ES-I3 (cell line): ENCODE results near the gene RAD18.

ENCODE experiments used
- H3K36me3 ChIP-seq: 2 replicates; pipeline ENCODE4 v1.6.1; 2013; ENCODE audit warnings: mild to moderate bottlenecking, low read length, control low read depth, moderate library complexity; ENCODE audit not compliant: insufficient read depth
- H3K4me1 ChIP-seq: 2 replicates; pipeline ENCODE4 v1.6.1; 2013; ENCODE audit warnings: mild to moderate bottlenecking, control low read depth, low read length; ENCODE audit not compliant: insufficient read depth
- H3K9ac ChIP-seq: 2 replicates; pipeline ENCODE4 v1.6.1; 2013; ENCODE audit warnings: low read depth, mild to moderate bottlenecking, low read length, moderate library complexity
- H3K9me3 ChIP-seq: 2 replicates; pipeline ENCODE4 v1.6.1; 2013; ENCODE audit warnings: mild to moderate bottlenecking, low read length, moderate library complexity; ENCODE audit not compliant: control insufficient read depth, insufficient read depth

RAD18 gene, protein sequence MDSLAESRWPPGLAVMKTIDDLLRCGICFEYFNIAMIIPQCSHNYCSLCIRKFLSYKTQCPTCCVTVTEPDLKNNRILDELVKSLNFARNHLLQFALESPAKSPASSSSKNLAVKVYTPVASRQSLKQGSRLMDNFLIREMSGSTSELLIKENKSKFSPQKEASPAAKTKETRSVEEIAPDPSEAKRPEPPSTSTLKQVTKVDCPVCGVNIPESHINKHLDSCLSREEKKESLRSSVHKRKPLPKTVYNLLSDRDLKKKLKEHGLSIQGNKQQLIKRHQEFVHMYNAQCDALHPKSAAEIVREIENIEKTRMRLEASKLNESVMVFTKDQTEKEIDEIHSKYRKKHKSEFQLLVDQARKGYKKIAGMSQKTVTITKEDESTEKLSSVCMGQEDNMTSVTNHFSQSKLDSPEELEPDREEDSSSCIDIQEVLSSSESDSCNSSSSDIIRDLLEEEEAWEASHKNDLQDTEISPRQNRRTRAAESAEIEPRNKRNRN

GRCh38 chr3:8963137-8963853 is at the start of gene RAD18:
Gene RAD18 (minus strand): TSS chr3:8963472. CDS start chr3:8963385, 87 bp downstream.
- Histone ChIP-seq H3K4me1 (peaks cover 25% of the 10 kb centered on the region), H3K36me3 (no peaks in the 10 kb centered on the region), H3K9ac (peak within 1 kb of the TSS; percentile 78), H3K9me3 (no peaks in the 10 kb centered on the region)

- Histone ChIP-seq H3K4me1 (no peaks in the 10 kb centered on the region), H3K36me3 (no peaks in the 10 kb centered on the region), H3K9ac (no peak overlapping the region), H3K9me3 (no peaks in the 10 kb centered on the region)
Measured at GRCh38 chr3:9012521-9012920, 49.2 kb upstream of the RAD18 start.

- H3K4me1 ChIP-seq = no peaks in the 10 kb centered on the region
- no peak overlapping the region for H3K9ac ChIP-seq
- H3K36me3 ChIP-seq = no peaks in the 10 kb centered on the region
- no peaks in the 10 kb centered on the region for H3K9me3 ChIP-seq
Measured at GRCh38 chr3:9009976-9010545, 46.8 kb upstream of the RAD18 start.

GRCh38 chr3:9008550-9009255 is 45.4 kb upstream of the RAD18 start:
- H3K36me3 ChIP-seq = no peaks in the 10 kb centered on the region
- H3K9me3 ChIP-seq = no peaks in the 10 kb centered on the region
- H3K9ac ChIP-seq = no peak overlapping the region
- H3K4me1 ChIP-seq = no peaks in the 10 kb centered on the region

DNA sequence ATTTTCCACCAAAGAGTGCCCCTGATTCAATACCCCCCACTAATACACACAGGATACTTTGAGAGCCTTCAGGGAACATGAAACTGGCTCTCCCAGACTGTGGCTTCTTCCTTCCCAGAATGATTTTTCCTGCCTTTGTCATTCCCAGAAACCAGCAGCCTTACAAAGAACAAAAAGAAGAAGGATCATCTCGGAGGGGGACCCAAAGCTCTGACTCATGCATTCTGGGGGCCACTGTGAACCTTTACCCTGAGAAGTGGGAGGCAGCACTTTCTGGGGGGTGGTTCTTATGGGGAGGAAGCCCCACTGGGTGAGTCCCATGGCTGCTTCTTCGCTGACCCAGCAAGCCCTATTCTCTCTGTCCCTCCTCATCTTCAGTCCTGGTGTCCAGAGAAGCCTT is 44.7 kb upstream of the RAD18 start:
- H3K4me1 ChIP-seq = no peaks in the 10 kb centered on the region
- no peaks in the 10 kb centered on the region for H3K36me3 ChIP-seq
- H3K9me3 ChIP-seq = no peaks in the 10 kb centered on the region
- H3K9ac ChIP-seq = no peak overlapping the region

GRCh38 chr3:9007213-9007612 is 43.9 kb upstream of the RAD18 start:
- H3K9me3 ChIP-seq = no peaks in the 10 kb centered on the region
- no peak overlapping the region for H3K9ac ChIP-seq
- H3K36me3 ChIP-seq = no peaks in the 10 kb centered on the region
- no peaks in the 10 kb centered on the region for H3K4me1 ChIP-seq

GRCh38 chr3:9000041-9000440 is 36.8 kb upstream of the RAD18 start:
- Histone ChIP-seq H3K36me3 (no peaks in the 10 kb centered on the region), H3K9ac (no peak overlapping the region), H3K9me3 (no peaks in the 10 kb centered on the region), H3K4me1 (no peaks in the 10 kb centered on the region)

- no peaks in the 10 kb centered on the region for H3K36me3 ChIP-seq
- H3K9me3 ChIP-seq = no peaks in the 10 kb centered on the region
- H3K4me1 ChIP-seq = peaks cover 7% of the 10 kb centered on the region; the same call in 1 of the 2 replicates
- no peak overlapping the region for H3K9ac ChIP-seq
Measured at GRCh38 chr3:8997151-8997550, 33.9 kb upstream of the RAD18 start.

DNA sequence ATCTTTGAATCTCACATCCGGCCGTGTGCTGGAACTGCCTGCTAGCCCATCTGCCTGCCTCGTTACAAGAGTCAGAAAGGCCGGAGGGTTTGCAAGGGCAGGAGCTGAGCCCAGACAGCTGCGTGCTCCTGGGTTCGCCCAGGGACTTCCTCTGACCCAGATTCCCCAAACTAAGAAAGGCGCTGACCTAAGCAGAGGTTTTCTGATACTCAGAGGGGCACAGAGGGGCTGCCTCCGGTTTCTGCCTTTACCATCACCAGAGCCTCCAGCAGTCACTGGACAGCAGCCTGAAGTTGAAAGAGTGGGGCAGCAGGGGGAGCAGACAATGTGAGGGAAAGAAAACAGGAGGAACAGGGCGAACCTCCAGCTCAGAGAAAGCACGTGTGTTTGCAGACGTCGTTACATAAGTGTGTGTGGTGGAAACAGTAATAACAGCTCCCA is 33.4 kb upstream of the RAD18 start:
- H3K9me3 ChIP-seq = no peaks in the 10 kb centered on the region
- H3K36me3 ChIP-seq = no peaks in the 10 kb centered on the region
- H3K9ac ChIP-seq = no peak overlapping the region
- peaks cover 7% of the 10 kb centered on the region; the same call in 1 of the 2 replicates for H3K4me1 ChIP-seq

DNA sequence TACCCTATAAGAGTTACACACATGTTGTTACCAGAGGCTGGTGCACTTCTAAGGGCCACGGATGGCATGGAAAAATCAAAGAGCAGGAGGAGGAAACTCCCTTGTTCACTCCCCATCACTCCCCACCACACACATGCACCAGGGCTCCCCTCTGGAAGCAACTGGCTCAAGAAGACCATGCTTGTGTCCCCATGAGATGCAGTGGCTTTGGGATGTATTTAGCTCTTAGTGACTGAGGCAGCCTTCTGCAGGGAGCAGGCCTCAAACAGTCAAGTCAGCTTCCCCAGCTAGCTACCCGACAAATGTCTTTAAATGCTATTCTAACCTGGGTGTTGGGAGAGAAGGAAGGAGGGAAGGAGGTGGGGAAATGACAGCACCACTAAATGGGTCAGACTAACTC is 32.9 kb upstream of the RAD18 start:
- Histone ChIP-seq H3K9ac (no peak overlapping the region), H3K36me3 (no peaks in the 10 kb centered on the region), H3K4me1 (peaks cover 7% of the 10 kb centered on the region; the same call in 1 of the 2 replicates), H3K9me3 (no peaks in the 10 kb centered on the region)

DNA sequence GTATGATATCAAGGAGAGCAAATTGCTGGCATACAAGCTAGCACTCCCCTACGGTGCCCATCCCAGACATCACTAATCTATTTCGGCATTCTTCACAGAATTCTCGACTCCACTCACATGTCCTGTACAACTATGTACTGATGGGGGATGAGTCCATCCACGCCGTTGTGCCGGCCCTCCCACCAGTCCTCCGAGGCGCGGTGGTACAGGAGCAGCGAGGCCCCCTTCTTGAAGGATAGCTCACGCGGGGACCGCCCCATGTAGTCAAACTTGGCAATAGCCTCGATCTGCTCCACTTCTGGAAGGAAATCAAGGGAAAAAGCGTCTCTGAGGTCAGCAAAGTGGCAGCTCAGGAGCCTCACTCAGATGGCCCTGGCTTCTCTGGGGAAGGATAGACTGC is 31.0 kb upstream of the RAD18 start:
- no peak overlapping the region for H3K9ac ChIP-seq
- H3K36me3 ChIP-seq = no peaks in the 10 kb centered on the region
- peaks cover 7% of the 10 kb centered on the region; the same call in 1 of the 2 replicates for H3K4me1 ChIP-seq
- H3K9me3 ChIP-seq = no peaks in the 10 kb centered on the region

- Histone ChIP-seq H3K9ac (no peak overlapping the region), H3K9me3 (no peaks in the 10 kb centered on the region), H3K36me3 (no peaks in the 10 kb centered on the region), H3K4me1 (peaks cover 7% of the 10 kb centered on the region; the same call in 1 of the 2 replicates)
Measured at GRCh38 chr3:8993331-8993730, 30.1 kb upstream of the RAD18 start.

DNA sequence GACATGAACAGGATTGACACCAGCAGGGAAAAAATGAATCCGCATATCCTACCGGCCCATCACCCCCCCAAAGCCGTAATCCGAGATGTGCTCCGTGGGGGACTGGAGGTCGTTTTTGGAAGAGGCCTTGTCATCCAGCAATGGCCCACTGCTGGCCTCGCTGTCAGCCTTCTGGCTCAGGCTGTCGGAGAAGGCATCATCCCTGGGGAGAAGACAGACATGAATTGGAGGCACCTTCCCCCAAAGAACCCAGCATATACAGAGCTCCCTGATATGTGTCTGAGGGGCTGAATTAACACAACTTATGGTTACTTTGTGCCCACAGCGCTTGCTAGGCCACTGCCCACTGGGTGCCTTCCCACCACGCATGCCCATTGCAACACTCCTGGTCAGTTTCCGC is 29.6 kb upstream of the RAD18 start:
- Histone ChIP-seq H3K4me1 (peaks cover 7% of the 10 kb centered on the region; the same call in 1 of the 2 replicates), H3K36me3 (no peaks in the 10 kb centered on the region), H3K9me3 (no peaks in the 10 kb centered on the region), H3K9ac (no peak overlapping the region)

- H3K4me1 ChIP-seq = peaks cover 7% of the 10 kb centered on the region; the same call in 1 of the 2 replicates
- H3K36me3 ChIP-seq = no peaks in the 10 kb centered on the region
- no peaks in the 10 kb centered on the region for H3K9me3 ChIP-seq
- H3K9ac ChIP-seq = no peak overlapping the region
Measured at GRCh38 chr3:8992199-8992598, 28.9 kb upstream of the RAD18 start.
